GM18505 (cell line): ENCODE results near the gene CDK2AP2.
"Not testable (repeated sequence)": the region's sequence is repeated elsewhere in the genome, so short reads cannot be mapped to it uniquely, and the experiment has no call there.

Experiments used
- ATAC-seq: cut with Tn5 transposase; IDR thresholded peaks from one replicate; pipeline ENCODE4 v1.9.1; 2021; ENCODE audit not compliant: unreplicated experiment
- POLR2A ChIP-seq: IDR thresholded peaks from 4 replicates; pipeline ENCODE4 v1.6.1; 2011; ENCODE audit warnings: borderline replicate concordance; ENCODE audit not compliant: insufficient read depth, insufficient read length; ENCODE audit errors: extremely low read depth

CDK2AP2 gene

GRCh38 chr11:67493548-67494370 lies 14.2 kb downstream of the CDK2AP2 start:
- no peak for TF ChIP-seq POLR2A

GRCh38 chr11:67492801-67493547 lies 15.0 kb downstream of the CDK2AP2 start:
- TF ChIP-seq POLR2A: no peak
- no peak for ATAC-seq

More at GRCh38 chr11:67493548-67494370, 14.2 kb downstream of the CDK2AP2 start:
- ATAC-seq: no peak

- no peak for ATAC-seq
- TF ChIP-seq POLR2A: no peak
Measured at GRCh38 chr11:67492069-67492727, 15.8 kb downstream of the CDK2AP2 start.

- ATAC-seq: no peak
- TF ChIP-seq POLR2A: peak; percentile 28
Measured at GRCh38 chr11:67491276-67492068, 16.5 kb downstream of the CDK2AP2 start.

GRCh38 chr11:67490727-67491065 lies 17.3 kb downstream of the CDK2AP2 start:
- TF ChIP-seq POLR2A: no peak
- no peak for ATAC-seq

GRCh38 chr11:67489885-67490726 lies 17.9 kb downstream of the CDK2AP2 start:
- no peak for ATAC-seq
- TF ChIP-seq POLR2A: no peak

GRCh38 chr11:67489203-67489884 lies 18.6 kb downstream of the CDK2AP2 start:
- no peak for TF ChIP-seq POLR2A
- ATAC-seq: no peak

- ATAC-seq: no peak
- TF ChIP-seq POLR2A: peak; percentile 41
Measured at GRCh38 chr11:67486481-67487195, 21.3 kb downstream of the CDK2AP2 start.

- peak; percentile 84 for TF ChIP-seq POLR2A
- not testable (repeated sequence) for ATAC-seq
Measured at GRCh38 chr11:67485873-67486361, 22.0 kb downstream of the CDK2AP2 start.

GRCh38 chr11:67484847-67485311 lies 23.1 kb downstream of the CDK2AP2 start:
- no peak for ATAC-seq
- peak; percentile 24 for TF ChIP-seq POLR2A
